Keratinocyte (primary cell): ENCODE data around the gene WTIP.

Source experiments
- EZH2 ChIP-seq: IDR thresholded peaks from one replicate; pipeline ENCODE4 v1.6.1; 2012; ENCODE audit warnings: inconsistent platforms, mild to moderate bottlenecking, low read length, moderate library complexity
- TF ChIP-seq, protein P1 (sequence below), 3 experiments: IDR thresholded peaks in 1 of 3; conservative IDR thresholded peaks in 1 of 3; optimal IDR thresholded peaks in 1 of 3; 2 replicates in 2 of 3; 3 replicates in 1 of 3; pipeline versions ENCODE3 to v1.5.1; 2011; ENCODE audit warnings: low read length in 3 of 3, mild to moderate bottlenecking in 3 of 3, moderate library complexity in 2 of 3, control low read depth in 1 of 3, inconsistent platforms in 1 of 3; ENCODE audit not compliant: insufficient read depth in 2 of 3; ENCODE audit errors: extremely low read depth in 1 of 3

DNA sequence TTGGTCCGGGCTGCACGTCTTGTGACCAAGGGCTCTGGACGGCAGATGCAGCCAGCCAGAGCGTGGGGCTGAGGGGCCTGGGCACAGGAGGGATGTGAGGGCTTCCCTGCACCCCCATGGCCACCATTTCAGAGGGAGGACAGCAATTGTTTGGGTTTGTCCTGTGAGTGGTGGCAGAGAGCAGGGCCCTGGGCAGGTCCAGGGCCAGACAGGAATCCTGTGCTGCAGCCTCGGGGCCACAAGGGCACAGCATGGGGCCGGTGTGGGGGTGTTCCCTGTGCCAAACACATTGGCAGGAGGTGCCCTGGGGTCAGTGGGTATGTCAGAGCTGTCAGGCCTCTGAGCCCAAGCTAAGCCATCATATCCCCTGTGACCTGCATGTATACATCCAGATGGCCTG is 32.2 kb downstream of the WTIP start:
- TF ChIP-seq, protein P1, sequence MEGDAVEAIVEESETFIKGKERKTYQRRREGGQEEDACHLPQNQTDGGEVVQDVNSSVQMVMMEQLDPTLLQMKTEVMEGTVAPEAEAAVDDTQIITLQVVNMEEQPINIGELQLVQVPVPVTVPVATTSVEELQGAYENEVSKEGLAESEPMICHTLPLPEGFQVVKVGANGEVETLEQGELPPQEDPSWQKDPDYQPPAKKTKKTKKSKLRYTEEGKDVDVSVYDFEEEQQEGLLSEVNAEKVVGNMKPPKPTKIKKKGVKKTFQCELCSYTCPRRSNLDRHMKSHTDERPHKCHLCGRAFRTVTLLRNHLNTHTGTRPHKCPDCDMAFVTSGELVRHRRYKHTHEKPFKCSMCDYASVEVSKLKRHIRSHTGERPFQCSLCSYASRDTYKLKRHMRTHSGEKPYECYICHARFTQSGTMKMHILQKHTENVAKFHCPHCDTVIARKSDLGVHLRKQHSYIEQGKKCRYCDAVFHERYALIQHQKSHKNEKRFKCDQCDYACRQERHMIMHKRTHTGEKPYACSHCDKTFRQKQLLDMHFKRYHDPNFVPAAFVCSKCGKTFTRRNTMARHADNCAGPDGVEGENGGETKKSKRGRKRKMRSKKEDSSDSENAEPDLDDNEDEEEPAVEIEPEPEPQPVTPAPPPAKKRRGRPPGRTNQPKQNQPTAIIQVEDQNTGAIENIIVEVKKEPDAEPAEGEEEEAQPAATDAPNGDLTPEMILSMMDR (optimal IDR thresholded peaks at IDR 0.05 in 1 of 3, IDR thresholded peaks at IDR 0.05 in 1 of 3, conservative IDR thresholded peaks at IDR 0.05 in 1 of 3; ENCODE audit: extremely low read depth in 1 of 3, insufficient read depth in 2 of 3, low read length in 3 of 3) = no peak
- no peak for TF ChIP-seq EZH2
